VCaP (cell line): Measurements from ENCODE around the gene FBXO24.

Source experiments
- H3K27ac ChIP-seq: fragments of 450-650 bp; 2 replicates; pipeline ENCODE4 v1.5.1; 2017
- TF ChIP-seq, protein P1 (sequence below): fragments of 450-650 bp; conservative IDR thresholded peaks from 2 replicates; pipeline ENCODE4 v1.5.1; 2017; ENCODE audit warnings: mild to moderate bottlenecking, moderate library complexity

The FBXO24 gene

GRCh38 chr7:100604028-100604975, 18.2 kb downstream of the FBXO24 start:
- peak overlapping the region; percentile 59; the same call in 1 of the 2 replicates for H3K27ac ChIP-seq
- TF ChIP-seq, protein P1, sequence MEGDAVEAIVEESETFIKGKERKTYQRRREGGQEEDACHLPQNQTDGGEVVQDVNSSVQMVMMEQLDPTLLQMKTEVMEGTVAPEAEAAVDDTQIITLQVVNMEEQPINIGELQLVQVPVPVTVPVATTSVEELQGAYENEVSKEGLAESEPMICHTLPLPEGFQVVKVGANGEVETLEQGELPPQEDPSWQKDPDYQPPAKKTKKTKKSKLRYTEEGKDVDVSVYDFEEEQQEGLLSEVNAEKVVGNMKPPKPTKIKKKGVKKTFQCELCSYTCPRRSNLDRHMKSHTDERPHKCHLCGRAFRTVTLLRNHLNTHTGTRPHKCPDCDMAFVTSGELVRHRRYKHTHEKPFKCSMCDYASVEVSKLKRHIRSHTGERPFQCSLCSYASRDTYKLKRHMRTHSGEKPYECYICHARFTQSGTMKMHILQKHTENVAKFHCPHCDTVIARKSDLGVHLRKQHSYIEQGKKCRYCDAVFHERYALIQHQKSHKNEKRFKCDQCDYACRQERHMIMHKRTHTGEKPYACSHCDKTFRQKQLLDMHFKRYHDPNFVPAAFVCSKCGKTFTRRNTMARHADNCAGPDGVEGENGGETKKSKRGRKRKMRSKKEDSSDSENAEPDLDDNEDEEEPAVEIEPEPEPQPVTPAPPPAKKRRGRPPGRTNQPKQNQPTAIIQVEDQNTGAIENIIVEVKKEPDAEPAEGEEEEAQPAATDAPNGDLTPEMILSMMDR, result peak; percentile 64

- H3K27ac ChIP-seq, result peak overlapping the region; percentile 59; the same call in 1 of the 2 replicates
- TF ChIP-seq, protein P1, result peak; percentile 8; the same call in 1 of the 2 replicates
Observed at GRCh38 chr7:100604976-100605911, 19.1 kb downstream of the FBXO24 start.

GRCh38 chr7:100606313-100606712, 20.2 kb downstream of the FBXO24 start:
- H3K27ac ChIP-seq, result no peak overlapping the region
- TF ChIP-seq, protein P1, result no peak

GRCh38 chr7:100607111-100607510, 21.0 kb downstream of the FBXO24 start:
- no peak overlapping the region for H3K27ac ChIP-seq
- TF ChIP-seq, protein P1, result no peak

- TF ChIP-seq, protein P1, result no peak
- H3K27ac ChIP-seq, result no peak overlapping the region
Observed at GRCh38 chr7:100609958-100610357, 23.8 kb downstream of the FBXO24 start.

DNA sequence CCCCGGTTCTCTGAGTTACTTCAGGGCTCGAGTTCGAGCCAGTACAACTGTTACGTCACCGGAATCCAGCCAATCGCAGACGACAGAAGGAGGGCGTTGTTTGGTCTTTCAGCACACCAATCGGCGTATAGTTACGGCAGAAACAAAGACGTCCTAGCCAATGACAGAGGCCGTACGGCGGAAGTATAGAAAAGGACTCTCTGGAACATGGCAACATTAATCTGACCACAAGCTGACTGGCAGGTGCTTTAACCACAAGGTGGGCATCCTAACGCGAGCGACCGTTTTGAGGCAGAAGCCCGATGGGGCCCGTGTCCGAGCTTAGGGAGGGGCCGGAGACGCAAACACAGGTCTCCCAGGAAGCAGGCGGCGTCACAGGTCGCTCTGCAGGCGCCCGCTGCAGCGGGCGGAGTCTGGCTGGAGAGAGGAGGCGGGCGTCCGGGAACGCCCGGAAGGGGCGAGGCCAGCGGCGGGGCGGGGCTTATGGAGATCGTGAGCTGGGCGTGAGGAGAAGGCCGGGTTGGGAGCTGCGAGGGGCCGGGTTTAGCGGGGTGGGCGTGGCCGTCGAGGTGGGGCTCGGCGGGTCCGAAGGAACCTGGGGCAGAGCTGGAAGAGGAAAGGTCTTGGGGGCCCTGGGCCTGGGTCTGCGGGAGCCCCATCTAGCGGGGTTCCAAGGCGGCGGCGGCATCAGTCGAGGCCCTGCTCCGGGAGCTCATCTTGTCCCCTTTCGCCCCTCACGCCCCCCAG, 26.0 kb downstream of the FBXO24 start, which contains the start of gene MOSPD3:
TSS of gene MOSPD3 (plus strand) at position 558 of the 747 bp plus-strand sequence. CDS start 252 bp downstream, outside the sequence.
- H3K27ac ChIP-seq, result peak within 1 kb of the TSS; percentile 84
- TF ChIP-seq, protein P1, result no peak
